Liver (tissue), 3 donors: ENCODE data around the gene ALDH2.

Experiments
- CTCF ChIP-seq: fragments of 150-350 bp; IDR thresholded peaks from 2 replicates; pipeline ENCODE4 v1.5.1; 2017; ENCODE audit warnings: improper control_type of control experiment, low read depth, low read length; ENCODE audit not compliant: missing input control
- FOXA1 ChIP-seq: IDR thresholded peaks from 2 replicates; pipeline ENCODE4 v1.6.1; 2016; ENCODE audit warnings: antibody characterized with exemption
- JUND ChIP-seq, 2 donors: IDR thresholded peaks; 2 replicates each; pipeline ENCODE4 v1.6.1; 2016; ENCODE audit warnings: antibody characterized with exemption in 2 of 2
- REST ChIP-seq: IDR thresholded peaks from 2 replicates; pipeline ENCODE4 v1.6.1; 2016; ENCODE audit warnings: antibody characterized with exemption, mild to moderate bottlenecking
- TAF1 ChIP-seq: conservative IDR thresholded peaks from 2 replicates; pipeline ENCODE4 v1.6.1; 2016; ENCODE audit warnings: antibody characterized with exemption, mild to moderate bottlenecking
- TF ChIP-seq, protein P1 (sequence below): IDR thresholded peaks from 2 replicates; pipeline ENCODE4 v1.6.1; 2016; ENCODE audit warnings: antibody characterized with exemption
- donor health status: healthy.
- donor health status: healthy.

DNA sequence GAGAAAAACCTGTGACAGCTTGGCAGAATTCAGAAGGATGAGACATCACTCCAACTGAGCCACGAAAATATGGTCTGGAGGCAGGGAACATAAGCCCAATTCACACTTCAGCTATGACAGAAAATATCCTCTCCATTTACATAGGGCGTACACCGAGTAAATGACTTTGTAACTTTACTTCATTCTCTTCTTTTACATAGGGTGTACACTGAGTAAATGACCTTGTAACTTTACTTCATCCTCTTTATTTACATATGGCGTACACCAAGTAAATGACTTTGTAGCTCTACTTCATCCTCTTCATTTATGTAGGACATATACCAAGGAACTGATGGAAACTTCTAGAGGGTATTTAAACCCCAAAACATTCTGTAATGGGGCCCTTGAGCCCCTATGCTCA lies 61.2 kb downstream of the ALDH2 start:
- TF ChIP-seq CTCF: no peak
- TF ChIP-seq, protein P1, sequence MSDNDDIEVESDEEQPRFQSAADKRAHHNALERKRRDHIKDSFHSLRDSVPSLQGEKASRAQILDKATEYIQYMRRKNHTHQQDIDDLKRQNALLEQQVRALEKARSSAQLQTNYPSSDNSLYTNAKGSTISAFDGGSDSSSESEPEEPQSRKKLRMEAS: no peak
- TF ChIP-seq JUND (IDR thresholded peaks at IDR 0.05): no peak
- no peak for TF ChIP-seq REST
- TF ChIP-seq TAF1: no peak
- no peak for TF ChIP-seq FOXA1
